GM19463 (cell line): ENCODE measurements around the gene NINJ2.

Experiments
- ATAC-seq: cut with Tn5 transposase; IDR thresholded peaks from one replicate; pipeline ENCODE4 v1.9.1; 2021; ENCODE audit warnings: mild to moderate bottlenecking, moderate library complexity; ENCODE audit not compliant: unreplicated experiment

The NINJ2 gene

DNA sequence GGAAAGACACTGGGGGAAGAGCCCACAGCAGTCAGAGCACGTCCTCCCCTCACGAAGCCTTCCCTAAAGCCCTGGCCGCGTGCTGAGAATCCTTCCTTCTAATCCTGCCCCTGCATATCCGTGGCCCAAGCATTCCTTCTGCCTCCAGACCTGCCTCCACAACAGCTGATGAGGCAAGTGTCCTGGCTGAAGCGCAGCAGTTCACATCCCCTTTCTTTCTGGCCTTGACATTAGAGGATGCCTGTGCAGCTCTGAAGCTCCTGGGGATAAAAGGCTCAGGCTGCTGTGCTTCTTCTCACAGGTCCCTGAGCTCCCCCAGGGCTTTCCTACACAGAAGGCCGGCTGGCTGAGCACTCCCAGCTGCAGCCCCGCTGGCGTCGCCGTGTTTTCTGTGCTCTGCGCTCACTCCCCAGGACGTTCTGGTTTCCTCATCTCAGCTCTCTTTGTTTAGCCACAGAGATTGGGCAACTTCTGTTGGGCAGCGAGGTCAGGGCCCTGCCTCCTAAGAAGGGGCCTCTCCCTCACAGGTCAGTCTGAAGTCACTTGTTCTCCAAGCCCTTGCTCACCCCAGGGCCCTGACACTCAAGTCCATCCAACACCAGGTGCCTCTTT, 45.8 kb downstream of the NINJ2 start:
- no peak for ATAC-seq

DNA sequence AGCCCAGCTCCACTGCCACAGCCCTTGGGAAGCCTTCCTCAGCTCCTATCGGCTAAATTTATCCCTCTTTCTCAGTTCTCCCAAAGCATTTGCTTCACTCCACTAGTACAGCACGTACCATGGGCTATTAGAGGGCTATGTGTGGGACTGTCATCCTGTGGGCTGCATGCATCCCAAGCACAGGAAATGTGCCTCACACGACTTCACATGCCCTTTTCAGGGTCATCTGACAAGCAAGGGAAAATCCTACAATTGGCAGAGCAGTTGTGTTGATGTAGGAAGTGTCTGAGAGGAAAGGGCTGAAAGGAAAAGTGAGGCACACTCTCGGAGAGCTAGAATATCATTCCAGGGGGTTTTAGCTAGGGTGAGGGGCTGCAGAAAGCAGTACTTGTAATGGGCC, 47.6 kb downstream of the NINJ2 start:
- ATAC-seq: no peak

DNA sequence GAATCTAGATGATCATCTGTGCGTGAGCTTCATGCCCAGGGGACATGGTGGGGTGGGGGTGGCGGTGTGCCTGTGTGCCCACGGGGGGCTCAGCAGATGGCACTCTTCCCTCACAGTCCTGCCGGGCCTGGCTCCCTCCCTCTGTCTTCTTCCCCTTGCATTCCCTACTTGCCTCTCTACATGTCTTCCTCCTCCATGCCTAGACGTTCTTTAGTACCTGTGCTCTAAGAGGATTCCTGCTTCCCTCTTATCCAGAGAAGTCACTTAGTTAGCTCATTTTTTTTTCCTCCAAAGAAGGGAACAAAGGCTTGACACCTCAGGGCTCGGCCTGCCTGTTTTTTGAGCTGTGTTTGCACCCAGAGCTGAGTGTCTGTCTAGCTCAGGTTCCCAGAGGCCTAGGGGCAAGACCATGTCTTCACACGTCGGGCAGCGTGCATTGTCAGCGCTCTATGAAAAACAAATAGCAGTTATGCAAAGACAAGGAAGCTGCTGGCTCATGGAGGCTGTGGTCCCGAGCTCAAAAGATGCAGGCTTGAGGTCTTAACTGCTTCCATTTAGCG, 48.8 kb downstream of the NINJ2 start:
- ATAC-seq: no peak

DNA sequence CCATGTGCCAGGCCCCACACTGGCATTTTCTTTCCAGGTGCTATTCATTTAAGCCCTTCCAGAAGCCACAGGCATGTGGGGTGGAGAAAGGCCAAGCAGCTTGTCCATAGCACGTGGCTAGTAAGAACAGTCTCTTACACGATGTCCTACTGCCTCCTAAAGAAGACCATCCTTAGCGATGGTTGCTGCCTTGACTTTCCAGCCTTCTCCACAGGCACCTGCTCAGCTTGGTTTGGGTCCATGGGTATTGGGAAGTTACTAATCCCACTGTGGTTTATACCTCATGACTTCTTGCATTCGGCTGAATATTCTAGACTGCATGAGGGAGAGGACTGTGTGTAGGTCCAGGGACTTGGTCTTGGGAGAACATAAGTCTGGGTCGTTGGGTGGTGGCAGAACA, 49.2 kb downstream of the NINJ2 start:
- ATAC-seq: no peak

DNA sequence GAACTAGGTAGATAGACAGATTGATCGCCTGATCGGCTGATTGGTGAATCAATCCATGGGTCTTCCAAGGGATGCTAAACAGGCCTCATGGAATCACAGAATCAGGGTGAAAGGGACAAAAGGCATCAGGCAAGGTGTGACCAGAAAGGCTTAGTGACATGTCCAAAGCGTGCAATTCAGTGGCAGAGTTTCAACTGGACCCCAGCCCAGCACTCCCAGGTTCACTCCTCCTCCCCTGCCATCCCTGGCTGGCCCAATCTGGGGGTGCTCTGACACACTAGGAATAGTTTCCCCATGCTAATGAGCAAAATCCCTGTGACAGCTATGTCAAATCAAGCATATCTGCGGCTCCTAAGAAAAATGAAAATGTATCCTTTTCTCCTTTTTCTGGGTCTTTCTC, 50.4 kb downstream of the NINJ2 start:
- ATAC-seq: no peak

DNA sequence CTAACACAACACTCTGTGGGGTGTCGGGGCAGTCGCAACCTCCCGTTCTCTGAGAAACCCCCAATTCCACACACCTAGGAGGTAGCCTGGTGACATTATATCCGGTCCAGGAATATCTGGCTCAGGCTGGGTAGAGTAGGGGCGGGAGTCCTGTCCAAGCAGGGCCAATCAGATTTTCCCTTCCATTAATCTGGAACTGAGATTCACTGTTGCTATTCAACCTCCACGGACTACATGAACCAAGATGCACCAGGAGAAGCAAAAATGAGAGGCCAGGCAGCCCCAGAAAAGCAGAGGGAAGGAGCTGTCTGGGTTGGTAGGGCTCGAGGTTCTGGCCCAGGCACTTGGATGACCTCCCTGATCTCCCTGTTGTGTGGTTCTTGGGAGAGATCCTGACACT, 51.0 kb downstream of the NINJ2 start:
- ATAC-seq: no peak

DNA sequence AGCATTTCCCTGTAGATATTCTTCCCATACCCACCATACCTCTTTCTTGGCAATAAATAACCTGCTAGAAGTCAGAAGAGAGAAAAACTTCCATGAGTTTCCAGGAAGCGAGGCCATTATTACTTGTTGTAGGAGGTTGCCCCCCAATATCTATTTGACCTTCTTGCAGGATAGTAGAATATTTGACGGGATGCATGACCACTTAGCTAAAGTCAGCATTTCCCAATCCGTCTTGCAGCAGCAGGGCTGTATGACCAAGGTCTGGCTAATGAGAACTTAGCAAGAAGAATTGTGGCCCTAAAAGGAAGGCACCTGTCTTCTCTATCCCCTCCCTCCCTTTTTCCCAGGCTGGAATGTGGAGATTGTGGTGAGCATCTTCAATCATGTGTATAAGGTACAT, 51.5 kb downstream of the NINJ2 start:
- ATAC-seq: no peak

DNA sequence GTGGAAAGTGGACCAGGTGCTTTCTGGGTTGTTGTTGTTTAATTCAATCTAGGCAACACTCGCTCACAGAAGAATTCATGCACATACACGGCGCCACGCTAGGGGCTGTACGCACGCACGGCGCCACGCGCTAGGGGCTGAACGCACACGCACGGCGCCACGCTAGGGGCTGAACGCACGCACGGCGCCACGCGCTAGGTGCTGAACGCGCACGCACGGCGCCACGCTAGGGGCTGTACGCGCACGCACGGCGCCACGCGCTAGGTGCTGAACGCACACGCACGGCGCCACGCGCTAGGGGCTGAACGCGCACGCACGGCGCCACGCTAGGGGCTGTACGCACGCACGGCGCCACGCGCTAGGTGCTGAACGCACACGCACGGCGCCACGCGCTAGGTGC, 54.3 kb downstream of the NINJ2 start:
- no peak for ATAC-seq

DNA sequence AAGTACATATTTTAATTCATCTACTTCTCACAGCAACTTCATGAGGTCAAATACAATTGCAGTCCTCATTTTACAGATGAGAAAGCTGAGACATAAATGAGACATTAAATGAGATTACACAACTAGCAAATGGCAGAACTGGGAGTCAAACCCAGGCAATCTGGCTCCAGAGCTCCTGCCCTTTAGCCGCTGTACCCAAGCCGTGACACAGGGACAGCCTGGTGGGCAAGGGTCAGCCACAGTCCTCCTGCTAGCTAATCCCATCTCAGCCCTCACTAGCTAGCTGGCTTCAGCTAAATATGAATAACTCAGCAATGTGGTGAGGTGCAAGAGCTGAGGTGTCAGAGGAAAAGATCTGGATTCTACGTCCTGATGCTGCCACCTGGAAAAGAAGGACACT, 54.8 kb downstream of the NINJ2 start:
- ATAC-seq: no peak

DNA sequence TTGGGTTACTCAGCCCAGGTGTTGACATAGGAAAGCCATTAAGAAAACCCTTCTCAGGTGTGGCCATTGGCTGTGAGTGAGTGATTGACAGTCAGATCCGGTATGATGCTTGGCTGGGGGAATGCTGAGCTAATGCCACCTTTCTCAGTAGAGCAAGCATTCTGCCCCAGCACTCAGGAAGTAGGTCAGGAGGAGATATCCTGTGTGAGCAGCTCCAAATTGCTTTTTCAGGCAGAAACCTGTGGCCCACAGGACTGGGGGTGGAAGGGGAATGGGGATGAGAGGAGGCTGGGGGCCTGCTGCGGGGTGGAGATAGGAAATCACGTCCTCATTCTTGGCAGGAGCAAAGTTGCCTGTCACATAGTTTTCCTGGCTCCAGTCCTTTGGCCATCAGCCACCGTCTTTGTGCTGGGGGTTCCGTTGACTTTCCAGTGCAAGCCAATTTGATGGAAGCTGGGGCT, 55.7 kb downstream of the NINJ2 start:
- no peak for ATAC-seq

DNA sequence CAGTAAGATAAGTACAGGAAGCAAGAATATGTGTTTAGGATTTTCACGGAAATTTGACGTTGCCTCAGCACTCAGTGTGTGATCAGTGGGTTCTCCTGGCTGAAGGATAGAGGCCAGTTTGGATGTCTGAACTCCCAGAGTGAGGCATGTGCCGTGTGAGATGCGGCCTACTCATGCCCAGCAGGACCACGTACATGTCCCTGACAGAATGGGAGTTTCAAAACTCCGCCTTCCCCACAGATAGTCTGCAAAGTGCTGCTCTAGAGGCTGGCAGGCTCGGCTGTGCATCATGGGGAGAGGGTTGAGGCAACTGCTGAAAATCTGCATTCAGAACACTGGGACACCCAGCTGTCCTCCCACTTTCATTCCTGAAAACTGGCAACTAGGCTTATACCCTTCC, 58.3 kb downstream of the NINJ2 start:
- no peak for ATAC-seq

DNA sequence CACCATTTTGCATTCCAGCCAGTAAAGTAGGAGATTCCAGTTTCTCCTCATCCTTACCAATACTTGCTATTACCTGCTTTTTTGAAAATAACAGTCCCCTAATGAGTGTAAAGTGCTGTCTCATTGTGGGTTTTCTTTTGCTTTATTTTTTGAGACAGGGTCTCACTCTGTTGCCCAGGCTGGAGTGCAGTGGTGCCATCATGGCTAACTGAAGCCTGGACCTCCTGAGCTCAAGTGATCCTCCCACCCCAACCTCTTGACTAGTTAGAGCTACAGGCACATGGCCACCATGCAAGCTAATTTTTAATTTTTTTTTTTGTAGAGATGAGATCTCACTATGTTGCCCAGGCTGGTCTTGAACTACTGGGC, 60.6 kb downstream of the NINJ2 start:
- ATAC-seq: no peak

DNA sequence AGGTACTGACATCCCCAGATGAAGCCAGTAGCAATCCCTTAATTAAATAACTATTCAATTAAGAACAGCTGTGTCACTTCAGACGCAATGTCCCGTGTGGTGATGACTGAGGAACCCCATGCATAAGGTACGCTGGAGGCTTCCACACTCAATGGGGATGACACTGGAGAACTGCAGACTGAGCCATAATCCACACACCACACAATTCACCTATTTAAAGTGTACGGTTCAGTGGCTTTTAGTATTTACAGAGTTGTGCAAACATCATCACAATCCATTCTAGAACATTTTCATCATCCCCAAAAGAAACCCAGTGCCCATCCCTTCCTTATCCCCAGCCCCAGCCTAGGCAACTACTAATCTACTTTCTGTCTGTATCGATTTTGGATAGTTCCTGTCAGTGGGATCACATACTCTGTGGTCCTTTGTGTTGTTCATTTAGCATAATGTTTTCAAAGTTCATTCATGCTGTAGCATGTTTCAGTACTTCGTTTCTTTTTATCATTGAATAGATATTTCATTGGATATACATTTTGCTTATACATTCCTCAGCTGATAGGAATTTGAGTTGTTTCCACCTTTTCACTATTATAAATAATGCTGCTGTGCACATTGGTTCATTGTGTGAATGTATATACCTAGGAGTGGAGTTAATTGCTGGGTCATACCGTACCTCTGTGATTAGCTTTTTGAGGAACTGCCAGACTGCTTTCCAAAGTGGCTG, 61.1 kb downstream of the NINJ2 start:
- ATAC-seq: no peak

DNA sequence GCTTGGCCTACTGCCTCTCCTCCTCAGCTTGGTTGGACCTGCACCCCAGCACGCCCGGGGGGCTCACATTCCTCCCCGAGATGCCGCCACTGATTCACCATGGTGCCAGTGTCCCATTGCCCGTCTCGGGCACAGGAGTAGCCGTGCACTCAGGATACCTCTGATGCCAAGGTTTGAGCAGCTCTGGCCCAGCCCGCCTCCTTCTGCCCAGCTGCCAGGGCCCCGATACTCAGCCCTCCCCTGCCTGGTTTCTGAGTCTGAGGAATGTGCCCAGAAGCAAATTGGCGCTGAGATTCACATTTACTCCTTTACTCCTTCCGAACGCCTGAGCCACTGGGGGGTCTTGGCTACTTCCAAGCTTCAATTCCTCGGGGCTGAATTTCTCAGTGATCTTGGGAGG, 63.5 kb downstream of the NINJ2 start:
- ATAC-seq: no peak

DNA sequence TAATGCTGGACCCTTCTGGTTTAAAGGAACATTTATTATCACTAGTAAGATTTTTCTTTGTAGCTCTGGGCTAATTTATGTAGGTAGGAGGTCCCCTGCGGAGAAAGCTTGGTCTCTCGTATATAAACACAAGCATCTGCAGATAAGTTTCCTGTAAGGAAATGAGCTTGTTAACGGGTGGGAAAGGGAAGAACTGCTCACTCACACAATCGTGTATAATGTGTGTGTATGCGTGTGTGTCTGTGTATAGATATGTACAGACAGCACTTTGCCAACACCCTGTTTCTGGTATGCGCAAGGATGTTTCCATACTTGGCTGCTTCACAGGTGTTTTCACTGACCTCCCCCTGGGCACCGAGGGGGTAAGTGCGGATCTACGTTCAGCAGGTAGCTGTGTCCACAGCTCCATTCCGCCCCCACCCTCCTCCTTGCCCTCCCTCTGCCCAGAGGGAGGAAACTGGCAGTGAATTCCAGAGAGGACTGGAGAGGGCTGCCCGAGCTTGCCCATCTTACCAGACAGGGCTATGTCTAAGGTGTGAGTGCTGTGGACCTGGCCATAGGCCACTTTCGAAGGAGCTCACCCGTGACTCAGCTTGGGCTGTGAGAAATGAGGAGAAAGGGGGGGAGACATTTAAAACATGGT, 65.2 kb downstream of the NINJ2 start:
- no peak for ATAC-seq

DNA sequence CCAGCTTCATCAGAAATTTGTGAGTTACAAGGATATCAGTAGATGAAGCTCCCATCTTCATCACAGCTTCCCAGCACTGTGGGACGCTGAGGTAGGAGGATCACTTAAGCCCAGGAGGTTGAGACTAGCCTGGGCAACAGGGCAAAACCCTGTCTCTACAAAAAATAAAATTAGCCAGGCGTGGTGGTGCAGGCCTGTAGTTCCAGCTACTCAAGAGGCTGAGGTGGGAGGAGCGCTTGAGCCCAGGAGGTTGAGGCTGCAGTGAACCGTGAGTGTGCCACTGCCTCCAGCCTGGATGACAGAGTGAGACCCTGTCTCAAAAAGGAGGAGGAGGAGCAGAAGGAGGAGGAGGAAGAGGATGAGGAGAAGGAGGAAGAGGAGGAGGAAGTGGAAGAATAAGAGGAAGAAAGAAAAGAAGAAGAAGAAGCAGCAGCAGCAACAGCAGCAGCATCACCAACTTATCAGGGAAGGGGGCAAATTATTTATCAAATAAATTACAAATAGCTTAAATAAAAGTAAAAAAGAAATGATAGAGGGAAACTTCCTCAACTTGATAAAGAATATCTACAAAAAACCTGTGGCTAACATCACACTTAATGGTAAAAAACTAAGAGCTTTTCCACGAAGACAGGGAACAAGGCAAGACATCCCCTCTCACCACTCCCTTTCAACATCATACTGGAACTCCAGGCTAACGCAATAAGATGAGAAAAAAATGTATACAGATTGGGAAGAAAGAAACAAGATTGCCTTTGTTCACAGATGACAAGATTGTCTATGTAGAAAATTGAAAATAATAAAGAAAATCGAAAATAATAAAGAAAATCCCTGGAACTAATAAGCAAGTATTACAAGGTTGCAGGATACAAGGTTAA, 69.6 kb downstream of the NINJ2 start:
- no peak for ATAC-seq

DNA sequence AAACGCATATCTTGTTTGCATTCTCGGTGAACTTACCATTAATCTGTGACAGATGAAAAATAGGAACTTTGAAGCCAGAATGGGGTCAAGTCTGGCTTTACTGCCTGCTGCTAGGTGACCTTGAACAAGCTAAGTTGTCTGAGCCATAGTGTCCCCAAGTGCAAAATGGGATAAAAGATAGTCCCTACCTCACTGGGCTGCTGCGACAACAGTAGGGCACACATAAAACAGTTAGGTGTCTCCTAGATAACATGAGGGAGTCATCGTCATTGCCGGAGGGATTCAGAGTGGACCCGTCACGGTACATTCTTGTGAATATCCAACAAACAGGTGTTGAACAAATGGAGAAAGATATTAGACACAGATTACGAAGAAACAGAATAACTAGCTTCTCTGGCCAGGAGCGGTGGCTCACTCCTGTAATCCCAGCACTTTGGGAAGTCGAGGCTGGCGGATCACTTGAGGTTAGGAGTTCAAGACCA, 71.2 kb downstream of the NINJ2 start:
- no peak for ATAC-seq

DNA sequence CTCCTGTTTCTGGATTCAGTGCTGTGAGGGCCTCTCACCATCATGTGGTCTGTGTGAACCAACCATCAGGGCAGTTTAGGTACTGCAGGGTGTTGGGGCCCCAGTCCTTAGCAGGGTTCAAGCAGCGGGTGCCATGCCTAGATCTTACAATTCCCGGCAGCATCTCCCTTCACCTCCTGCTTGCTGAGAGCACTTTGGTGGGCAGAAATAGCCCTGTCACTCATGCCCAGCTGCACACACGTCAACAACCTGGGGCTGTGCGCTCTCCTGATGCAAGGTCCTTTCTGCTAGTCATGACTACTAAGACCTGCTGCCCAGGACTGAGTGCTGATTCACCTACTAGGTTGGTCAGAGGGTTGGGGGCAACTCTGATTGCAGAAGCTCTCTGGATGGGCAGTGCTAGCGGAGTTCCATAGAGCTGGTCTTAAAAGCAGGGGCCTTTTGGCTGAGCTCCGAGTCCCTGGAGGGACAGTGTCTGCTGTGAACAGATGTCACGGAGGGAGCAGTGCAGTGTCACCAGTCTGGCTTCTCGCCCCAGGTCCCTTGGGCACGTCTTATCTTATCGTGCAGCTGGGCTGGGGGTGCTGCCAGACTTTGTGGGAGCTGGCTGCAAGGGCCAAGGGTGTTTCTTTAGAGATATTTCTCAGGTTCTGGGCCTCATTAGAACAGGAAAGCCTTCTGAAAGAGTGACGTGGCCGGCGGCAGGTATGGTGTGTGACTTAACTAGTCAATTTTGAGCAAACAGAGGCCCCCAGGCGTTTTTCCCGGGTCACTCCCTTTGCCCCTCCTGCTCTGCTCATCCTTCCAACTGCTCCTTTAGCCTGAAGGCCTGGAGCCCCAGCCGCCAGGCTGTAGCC, 71.8 kb downstream of the NINJ2 start:
- no peak for ATAC-seq

DNA sequence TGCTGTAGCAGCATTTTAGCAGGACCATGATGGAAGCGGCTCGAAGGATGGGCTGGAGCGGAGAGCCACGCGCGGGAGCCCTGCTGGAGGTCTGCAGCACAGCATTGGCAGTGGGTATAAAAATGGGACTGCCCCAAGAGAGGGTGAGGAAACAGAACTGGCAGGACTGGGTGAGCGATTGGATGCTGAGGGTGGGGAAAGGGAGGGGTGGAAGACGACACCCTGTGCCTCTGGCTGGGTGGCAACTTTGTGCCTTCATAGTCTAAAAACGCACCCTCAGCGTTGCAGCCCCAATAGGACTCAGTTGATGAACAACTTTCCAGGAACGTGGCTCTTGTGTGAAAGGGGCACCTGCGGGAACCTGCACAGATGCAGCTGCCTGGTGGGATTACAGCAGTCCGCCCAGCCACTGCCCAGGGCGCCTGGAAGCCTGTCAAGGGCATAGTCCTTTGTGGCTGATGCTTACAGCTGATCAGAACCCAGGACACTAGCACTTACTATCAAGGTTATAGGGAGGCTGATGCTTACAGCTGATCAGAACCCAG, 73.0 kb downstream of the NINJ2 start:
- no peak for ATAC-seq

DNA sequence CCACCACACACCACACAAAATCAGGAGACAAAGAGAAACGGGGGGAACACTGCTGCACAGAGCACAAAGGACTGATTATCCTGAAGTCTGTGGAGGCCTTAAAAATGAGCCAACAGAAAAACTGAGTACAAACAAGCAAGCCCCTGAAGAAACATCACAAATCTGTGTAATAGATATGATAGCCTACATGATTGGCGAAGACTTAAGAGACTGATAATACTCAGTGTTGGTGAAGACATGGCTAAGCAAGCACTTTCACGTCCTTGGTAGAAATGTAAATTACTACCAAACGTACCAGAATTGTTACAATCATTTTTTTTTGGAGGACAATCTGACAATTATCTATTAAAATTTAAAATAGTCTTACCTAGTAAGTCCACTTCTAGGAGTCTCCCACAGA, 74.6 kb downstream of the NINJ2 start:
- ATAC-seq: no peak
